GM21447 (cell line): ENCODE measurements around the gene GRHL1.

Source experiments
- ATAC-seq: cut with Tn5 transposase; IDR thresholded peaks from one replicate; pipeline ENCODE4 v1.9.1; 2021; ENCODE audit not compliant: unreplicated experiment

The GRHL1 gene

DNA sequence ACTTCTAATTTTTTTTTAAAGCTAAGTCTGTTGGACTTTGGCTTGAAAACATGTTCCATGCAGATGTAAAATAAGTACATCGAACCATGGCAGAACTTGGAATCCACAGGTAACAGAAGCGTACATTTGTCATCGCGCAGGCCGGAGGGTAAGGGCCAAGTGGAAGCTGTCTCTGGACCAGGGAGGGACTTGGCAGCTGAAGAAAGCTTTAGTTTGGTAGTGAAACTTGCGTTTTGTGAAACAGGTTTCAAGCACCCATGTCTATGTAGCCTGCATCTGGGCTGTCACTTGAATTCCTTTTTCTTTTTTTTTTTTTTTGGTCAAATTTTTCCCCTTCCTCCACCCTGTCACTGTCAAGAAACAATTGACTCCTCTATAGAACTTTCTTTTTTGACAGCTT, 20.4 kb downstream of the GRHL1 start:
- ATAC-seq: no peak

DNA sequence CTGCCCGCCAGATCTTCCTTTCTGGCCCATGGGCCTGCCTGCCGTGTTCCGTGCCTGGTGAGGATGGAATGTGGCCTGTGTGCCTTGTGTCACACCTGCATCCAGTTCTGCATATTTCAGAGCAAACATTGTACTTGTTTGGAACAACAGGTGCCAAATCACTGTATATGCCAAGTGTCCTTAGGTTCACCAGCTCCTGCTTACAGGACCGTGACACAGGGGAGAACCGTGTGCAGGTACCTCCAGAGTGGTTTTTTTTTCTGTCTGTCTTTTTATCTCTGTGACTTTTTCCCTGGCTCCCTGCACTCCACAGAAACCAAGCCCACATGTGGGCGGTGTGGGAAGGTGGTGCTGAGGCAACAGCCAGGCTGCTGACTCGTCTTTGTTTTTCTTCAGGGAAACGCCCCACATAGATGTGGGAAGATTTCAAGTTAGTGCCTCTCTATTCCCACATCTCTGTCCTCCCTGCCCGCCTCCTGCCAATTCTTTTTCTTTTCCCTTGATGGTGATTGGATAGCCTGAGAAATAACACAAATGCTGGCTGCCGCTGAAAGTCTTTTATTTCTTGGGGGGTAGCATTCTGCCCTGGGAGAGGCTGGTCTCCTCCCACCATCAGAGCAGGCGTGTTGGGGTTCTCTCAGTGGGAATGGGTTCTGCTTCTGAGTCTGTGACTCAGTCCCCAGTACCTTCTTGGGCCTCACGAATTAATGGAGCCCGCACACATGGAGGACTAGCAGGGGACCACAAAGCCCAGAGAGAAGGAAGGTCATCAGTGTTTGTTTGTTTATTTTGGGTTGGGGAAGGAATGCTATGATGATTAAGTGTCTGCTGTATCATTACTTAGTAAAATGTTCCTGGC, 21.4 kb downstream of the GRHL1 start:
- no peak for ATAC-seq

GRCh38 chr2:9973690-9974089, 22.2 kb downstream of the GRHL1 start:
- no peak for ATAC-seq

DNA sequence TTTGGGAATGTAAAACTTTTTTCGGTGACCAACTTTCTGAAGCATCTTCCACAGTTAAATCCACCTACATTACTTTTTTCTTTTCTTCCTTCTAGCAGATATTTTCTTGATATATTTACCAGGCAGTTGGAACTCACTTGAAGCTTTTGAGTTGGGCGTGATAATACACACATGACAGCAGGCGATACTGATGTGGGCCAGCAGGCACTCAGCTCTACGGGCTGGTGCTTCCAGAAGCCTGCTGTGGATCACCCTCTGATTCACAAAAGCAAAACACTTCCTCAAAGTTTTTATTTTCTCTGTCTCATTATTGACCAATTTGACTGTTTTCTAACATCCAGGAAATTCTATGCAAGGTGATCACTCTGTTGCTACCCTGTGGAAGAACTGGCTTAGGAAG, 22.9 kb downstream of the GRHL1 start:
- ATAC-seq: no peak

- no peak for ATAC-seq
Measured at GRCh38 chr2:9975328-9975727, 23.8 kb downstream of the GRHL1 start.

GRCh38 chr2:9975805-9976447, 24.4 kb downstream of the GRHL1 start:
- ATAC-seq: no peak

- no peak for ATAC-seq
Measured at GRCh38 chr2:9979977-9980376, 28.5 kb downstream of the GRHL1 start.

DNA sequence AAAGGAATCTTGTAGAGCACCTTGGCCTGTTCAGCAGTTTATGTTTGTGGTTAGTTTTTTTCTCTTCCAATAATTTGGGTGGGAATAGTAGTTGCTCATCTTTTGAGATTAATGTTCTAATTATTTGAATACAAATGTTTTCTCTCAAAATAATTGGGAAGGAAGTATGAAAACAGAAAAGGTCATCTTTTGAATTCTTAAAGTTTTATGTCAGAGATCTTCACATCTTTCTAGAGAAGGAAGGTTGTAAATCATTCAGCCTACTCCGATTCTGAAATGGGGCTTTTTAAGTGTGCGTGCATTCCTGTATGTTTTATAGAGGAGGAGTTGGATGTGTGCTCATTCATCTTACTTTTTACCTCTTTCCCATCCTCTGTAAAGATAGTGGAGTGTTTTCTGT, 29.0 kb downstream of the GRHL1 start:
- ATAC-seq: no peak

- no peak for ATAC-seq
Measured at GRCh38 chr2:9981655-9982054, 30.2 kb downstream of the GRHL1 start.

- ATAC-seq: no peak
Measured at GRCh38 chr2:9982248-9982647, 30.8 kb downstream of the GRHL1 start.

- ATAC-seq: no peak
Measured at GRCh38 chr2:9982891-9983290, 31.4 kb downstream of the GRHL1 start.

- ATAC-seq: no peak
Measured at GRCh38 chr2:9983401-9984216, 32.1 kb downstream of the GRHL1 start.

- ATAC-seq: no peak
Measured at GRCh38 chr2:9984217-9984739, 32.8 kb downstream of the GRHL1 start.

DNA sequence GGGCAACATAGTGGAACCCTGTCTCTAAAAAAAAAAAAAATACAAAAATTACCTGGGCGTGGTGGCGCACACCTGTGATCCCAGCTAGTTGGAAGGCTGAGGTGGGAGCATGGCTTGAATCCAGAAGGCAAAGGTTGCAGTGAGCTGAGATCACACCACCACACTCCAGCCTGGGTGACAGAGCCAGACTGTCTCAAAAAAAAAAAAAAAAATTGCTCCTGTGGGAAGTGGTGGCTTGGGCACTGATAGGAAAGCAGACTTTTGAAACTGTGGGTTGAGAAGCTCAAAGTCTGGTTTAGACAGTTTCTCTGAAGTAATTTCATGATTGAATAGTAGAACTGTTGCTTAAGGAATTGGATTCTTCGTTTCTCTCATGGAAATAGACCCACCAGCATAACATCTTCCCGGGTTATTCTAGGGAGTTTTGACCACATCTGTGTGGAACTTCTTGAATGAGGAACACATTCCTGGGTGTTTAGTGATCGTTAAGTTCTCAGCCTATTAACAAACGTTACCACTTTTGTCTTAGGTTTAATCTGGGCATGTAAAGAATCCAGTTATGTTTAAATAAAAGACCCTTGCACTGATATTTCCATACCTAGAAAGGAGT, 33.5 kb downstream of the GRHL1 start:
- ATAC-seq: no peak

- ATAC-seq: no peak
Measured at GRCh38 chr2:9985531-9986328, 34.2 kb downstream of the GRHL1 start.

GRCh38 chr2:9988320-9988719, 36.8 kb downstream of the GRHL1 start:
- ATAC-seq: no peak

GRCh38 chr2:9990736-9991135, 39.2 kb downstream of the GRHL1 start:
- no peak for ATAC-seq

DNA sequence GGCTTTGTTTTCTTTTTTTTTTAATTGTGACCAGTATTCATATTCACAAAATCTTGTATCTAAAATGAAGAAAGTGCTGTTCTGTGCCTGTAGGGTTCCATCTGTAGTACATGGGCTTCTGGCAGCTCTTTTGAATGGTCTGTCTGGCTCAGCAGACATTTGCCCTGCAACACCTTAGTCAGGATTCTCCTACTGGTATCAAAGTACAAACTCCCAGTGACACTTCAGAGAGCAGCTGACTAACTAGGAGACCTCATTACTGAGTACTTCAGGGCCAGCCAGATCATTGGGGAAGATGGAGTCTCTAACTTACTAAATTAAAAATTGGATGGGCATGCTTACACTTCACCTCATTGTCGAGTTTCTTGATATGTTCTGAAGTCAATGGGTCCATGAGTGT, 39.7 kb downstream of the GRHL1 start:
- ATAC-seq: no peak

GRCh38 chr2:9991829-9992273, 40.4 kb downstream of the GRHL1 start:
- ATAC-seq: no peak
